ENCODE measurements around the gene HIGD1C.
A peak's percentile ranks its signal among the peaks of the same experiment; 100 is the strongest.
"Not testable (repeated sequence)": the region's sequence is repeated elsewhere in the genome, so short reads cannot be mapped to it uniquely, and the experiment has no call there.

Gene HIGD1C

DNA sequence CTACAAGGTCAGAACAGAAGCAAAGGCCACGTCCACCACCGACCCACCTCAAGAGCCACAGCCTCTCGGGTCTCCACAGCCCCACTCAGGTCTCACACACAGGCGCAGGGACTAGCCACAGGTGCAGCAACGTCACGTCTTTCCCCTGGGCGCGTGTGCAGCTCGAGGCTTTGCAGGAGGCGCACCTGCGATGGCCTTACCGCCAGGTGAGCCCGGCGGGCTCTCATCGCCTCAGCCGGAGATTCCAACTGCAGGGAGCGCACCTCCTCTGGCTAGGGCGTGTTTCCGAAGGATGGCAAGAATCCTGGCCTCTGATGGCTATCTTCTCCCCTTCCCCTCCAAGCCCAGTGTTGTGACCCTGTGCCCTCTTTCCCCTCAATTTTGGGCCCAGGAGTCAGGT, at the start of gene HIGD1C:
HIGD1C (plus strand) TSS at position 35 of the 400 bp plus-strand sequence. CDS start 1,455 bp downstream, outside the sequence.
- no peak for DNase-seq

DNA sequence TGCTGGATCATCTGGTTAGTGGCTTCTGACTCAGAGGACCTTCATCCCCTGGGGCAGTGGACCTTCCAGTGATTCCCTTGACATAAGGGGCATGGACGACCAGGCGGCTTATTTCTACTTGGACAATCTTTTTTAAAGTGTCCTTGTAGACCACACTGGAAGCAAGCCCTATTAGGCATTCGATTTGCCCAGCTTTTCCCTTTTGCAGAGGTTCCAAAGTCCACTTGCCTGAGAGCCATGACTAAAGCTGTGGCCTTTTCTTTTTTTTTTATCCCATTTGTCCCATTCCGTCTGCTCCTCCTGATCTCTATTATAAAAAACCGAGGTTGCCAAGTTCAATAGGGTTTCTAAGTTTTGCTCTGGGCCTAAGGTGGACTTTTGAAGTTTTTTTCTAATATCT, 43.9 kb upstream of the HIGD1C start:
- DNase-seq, result not testable (repeated sequence)

DNA sequence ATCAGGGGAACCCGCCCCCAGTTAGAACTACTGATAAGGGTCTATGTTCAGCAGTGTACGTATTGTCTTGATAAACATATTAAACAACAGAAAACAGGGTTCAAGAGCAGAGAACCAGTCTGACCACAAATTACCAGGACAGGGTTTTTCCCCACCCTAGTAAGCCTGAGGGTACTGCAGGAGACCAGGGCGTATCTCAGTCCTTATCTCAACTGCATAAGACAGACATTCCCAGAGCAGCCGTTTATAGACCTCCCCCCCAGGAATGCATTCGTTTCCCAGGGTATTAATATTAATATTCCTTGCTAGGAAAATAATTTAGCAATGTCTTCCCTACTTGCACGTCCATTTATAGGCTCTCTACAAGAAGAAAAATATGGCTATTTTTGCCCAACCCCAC, 40.0 kb upstream of the HIGD1C start:
- not testable (repeated sequence) for DNase-seq

DNA sequence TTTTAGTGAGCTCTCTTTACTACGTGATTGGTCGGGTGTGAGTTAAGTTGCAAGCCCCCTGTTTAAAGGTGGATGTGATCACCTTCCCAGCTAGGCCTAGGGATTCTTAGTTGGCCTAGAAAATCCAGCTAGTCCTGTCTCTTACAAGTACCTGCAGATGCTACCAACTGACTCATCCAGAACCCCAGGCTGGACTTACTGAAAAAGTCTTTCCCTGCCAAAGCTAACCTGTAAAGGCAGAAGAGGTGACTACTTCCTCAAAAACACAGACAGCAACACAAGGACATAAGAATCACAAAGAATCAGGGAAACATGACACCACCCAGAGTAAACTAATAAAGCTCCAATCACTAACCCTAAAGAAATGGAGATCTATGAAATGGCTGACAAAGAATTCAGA, 39.1 kb upstream of the HIGD1C start:
- DNase-seq, result no peak

DNA sequence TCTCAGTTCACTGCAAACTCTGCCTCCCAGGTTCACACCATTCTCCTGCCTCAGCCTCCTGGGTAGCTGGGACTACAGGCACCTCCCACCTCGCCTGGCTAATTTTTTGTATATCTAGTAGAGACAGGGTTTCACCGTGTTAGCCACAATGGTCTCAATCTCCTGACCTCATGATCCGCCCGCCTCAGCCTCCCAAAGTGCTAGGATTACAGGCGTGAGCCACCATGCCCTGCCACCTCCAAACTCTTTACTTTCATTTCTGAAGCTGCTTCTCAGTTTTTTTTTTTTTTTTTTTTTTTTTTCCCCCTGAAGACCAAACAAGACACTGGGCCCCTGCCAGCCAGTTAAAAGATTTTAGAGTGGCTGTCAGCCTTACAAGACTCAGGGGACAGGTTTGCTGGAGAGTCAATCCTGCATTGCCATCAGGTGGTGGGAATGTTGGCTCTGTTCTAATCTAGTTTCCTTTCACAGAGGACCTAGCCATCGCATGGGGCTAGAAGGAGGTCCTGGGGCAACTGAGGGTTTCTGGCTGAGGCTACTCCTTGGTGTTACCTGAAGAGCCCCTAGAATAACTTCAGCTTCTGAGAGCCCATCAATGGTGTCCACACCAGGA, 37.4 kb upstream of the HIGD1C start:
- no peak for DNase-seq

DNA sequence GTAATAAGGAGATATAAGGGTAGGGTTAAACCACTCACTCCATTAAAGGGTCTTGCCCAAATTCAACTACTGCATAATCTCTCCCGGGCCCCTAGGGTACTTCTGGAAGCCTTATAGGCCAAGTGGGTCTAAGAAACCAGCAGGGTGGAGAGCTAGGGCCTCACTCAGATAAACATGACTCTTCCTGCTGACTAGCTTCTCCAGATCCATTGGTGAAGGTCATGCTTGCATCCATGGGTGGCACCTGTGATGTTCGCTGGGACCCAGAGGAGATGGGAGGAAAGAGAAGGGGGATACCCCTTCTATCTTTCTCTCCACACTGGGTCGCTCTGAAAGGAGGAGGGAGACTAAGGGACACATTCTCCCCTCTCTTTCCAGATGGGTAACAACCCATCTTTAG, 36.1 kb upstream of the HIGD1C start:
- DNase-seq, result no peak

DNA sequence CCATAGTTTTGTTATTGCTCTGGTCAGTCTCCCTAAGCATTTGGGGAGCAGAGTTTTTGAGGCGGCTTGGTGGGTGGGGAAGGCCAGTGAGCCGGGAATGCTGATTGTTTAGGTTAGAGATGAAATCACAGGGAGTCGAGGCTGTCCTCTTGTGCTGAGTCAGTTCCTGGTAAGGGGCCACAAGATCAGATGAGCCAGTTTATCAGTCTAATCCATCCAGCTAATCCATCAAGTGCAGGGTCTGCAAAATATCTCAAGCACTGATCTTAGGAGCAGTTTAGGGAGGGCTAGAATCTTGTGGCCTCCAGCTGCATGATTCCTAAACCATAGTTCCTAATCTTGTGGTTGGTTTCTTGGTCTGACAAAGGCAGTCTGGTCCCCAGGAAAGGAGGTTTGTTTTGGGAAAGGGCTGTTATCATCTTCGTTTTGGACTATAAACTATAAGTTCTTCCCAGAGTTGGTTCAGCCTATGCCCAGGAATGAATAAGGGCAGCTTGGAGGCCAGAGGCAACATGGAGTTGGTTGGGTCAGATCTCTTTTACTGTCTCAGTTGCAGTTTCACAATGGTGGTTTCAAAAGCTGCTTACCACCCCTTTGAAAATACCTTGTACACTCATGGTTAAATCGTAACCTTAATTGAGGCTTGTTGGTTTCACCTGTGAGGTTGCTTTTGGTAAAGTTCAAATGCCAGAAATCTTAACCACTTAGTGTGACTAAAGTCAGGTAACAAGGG, 33.6 kb upstream of the HIGD1C start:
- DNase-seq, result no peak

DNA sequence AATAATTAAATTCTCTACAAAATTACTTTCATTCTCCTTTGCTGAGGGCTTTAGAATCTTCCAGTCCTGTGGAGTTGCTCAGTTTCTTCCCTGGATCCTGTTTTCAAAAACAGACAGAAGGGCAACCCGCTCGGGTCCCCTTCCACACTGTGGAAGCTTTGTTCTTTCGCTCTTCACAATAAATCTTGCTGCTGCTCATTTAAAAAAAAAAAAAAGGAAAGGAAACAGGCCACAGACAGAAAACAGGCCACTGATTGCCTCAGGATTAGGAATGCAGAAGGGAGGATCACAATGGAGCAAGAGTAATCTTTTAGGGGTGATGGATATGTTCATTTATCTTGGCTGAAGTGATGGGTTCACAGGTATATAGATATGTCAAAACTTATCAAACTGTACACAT, 29.5 kb upstream of the HIGD1C start:
- DNase-seq, result no peak

DNA sequence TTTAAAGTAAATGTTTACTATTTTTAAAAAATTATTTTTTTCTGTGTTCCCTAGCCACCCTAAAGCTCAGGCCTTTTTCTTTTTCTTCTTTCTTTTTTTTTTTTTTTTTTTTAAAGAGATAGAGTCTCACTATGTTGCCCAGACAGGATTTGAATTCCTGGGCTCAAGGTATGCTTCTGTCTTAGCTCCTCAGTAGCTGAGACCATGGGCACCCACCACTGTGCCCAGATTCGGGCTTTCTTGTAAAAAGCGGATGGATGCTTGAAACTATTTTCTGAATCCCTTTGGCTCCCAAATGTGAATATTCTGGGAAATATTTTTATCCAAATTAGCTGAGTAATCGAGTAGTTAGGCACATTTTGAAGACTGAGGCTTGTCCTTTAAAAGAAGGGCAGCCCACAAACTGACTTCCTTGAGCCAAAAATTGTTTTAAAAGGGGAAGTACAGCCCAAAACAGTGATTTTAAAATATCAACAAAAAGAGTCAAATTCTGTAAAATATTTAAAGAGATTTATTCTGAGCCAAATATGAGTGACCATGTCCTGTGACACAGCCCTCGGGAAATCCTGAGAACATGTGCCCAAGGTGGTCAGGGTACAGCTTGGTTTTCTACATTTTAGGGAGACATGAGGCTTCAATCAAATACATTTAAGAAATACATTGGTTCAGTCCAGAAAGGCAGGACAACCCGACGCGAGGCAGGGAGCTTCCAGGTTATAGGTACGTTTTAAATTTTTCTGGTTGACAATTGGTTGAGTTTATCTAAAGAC, 28.8 kb upstream of the HIGD1C start:
- no peak for DNase-seq

DNA sequence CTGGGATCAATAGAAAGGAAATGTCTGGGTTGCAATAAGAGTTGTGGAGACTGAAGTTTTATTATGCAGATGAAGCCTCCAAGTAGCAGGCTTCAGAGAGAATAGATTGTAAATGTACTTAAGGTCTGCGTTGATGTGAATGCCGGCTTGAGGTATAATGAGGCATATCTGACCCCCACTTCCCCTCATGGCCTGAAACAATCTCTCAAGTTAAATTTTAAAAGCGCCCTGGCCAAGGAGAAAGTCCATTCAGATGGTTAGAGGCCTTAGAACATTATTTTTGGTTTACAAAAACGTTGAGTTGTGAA, 28.3 kb upstream of the HIGD1C start:
- no peak for DNase-seq

DNA sequence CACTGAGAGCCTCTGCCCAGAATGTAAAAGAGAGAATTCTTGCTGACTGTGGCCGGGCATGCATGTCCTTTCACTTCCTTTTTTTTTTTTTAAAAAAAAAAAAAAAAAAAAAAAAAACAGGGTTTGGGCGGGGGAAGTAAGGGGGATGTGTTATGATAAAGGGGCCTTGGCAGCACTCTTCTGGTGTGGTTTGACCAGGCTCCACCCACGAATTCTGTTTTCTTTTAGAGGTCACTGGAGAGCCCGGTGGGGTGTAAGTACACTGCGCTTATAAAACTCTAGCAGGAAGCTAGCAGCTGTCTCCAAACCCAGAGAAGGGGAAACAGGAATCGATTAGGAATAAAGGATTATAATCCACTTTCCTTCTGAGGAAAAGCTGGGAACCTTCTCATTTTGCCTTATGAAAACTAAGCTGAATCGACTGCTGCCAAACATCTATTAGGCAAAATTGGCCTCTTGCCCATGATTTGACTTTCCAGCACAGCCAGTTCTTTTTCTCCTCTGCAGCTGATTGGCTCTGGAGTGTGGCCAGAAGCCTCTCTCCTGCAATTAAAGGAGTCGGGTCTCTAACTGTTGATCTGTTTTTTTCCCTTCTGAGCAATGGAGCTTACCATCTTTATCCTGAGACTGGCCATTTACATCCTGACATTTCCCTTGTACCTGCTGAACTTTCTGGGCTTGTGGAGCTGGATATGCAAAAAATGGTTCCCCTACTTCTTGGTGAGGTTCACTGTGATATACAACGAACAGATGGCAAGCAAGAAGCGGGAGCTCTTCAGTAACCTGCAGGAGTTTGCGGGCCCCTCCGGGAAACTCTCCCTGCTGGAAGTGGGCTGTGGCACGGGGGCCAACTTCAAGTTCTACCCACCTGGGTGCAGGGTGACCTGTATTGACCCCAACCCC, 27.7 kb upstream of the HIGD1C start:
- DNase-seq, result peak; percentile 71

DNA sequence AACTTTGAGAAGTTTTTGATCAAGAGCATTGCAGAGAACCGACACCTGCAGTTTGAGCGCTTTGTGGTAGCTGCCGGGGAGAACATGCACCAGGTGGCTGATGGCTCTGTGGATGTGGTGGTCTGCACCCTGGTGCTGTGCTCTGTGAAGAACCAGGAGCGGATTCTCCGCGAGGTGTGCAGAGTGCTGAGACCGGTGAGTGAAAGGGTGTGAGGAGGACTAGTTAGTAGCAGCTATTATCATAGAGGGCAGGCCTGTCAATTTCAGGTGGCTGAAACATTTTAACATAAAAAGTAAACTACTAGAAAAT, 27.0 kb upstream of the HIGD1C start:
- no peak for DNase-seq

DNA sequence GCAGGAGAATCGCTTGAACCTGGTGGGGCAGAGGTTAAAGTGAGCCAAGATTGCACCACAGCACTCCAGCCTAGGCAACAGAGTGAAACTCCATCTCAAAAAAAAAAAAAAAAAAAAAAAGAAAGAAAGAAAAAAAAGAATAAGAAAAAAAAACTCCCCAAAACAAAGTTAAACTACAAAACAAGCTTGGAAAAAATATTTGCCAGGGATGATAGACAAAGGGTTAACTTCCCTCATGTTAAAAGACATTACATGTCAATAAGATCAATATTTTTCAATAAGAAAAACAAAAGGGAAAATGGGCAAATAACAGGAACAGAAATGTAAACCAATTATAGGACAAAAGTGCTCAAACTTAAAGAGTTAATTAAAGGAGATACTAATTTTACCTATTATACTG, 26.4 kb upstream of the HIGD1C start:
- DNase-seq, result no peak

DNA sequence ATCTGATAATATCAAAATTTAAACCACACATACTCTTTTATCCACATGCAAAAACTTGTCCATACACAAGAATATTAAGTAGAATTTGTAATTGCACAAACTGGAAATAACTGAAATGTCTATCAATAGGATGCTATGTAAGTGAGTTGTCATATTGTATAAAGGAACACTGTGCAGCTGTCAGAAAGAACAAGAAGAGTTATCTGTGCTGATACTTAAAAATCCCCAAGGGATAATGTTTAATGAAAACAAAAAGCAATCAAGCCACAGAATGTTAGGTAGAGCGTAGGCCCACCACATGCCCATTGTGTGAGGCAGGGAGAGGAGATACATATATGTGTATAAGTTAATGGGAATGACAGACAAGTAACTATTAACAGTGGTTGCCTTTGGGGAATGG, 25.9 kb upstream of the HIGD1C start:
- no peak for DNase-seq

DNA sequence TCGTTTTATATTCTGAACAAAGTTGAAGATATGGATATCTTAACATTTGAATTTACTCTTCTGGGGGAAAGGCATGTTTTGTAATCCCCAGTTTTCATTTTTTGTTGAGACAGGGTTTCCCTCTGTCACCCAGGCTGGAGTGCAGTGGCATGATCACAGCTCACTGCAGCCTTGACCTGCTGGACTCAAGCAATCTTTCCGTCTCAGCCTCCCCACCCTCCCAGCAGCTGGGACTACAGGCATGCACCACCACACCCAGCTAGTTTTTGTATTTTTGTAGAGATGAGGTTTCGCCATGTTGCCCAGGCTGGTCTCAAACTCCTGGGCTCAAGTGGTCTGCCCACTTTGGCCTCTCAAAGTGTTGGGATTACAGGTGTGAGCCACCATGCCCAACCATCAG, 25.4 kb upstream of the HIGD1C start:
- not testable (repeated sequence) for DNase-seq

DNA sequence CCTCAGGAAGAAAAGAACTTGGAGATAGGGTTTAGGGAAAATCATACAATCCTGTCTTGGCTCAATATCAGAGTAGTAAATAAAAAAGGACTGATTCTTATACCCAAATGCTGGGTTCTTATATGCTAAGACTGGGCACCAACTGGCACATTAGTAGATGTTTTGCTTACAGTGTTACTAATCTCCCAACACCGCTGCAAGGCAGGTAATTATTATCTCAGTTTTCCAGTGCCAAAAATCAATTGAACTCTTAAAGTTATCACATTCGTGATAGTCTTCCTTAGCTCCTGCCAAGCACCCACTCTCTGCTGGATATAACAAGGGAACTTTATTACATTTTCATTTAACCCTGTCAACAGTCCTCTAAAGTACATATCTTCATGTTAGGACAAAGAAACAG, 25.0 kb upstream of the HIGD1C start:
- DNase-seq, result no peak

DNA sequence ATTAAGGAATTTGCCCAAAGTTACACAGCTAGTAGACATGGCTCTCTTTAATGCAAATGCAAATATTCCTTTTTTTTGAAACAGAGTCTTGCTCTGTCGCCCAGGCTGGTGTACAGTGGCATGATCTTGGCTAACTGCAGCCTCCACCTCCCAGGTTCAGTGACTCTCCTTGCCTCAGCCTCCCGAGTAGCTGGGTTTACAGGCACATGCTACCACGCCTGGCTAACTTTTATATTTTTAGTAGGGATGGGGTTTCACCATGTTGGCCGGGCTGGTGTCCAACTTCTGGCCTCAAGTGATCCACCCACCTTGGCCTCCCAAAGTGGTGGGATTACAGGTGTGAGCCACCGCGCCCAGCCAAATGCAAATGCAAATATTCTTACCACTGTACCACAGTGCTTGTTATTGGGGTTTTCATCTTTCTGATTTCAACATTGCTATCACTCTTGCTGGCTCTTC, 24.5 kb upstream of the HIGD1C start:
- DNase-seq, result no peak

DNA sequence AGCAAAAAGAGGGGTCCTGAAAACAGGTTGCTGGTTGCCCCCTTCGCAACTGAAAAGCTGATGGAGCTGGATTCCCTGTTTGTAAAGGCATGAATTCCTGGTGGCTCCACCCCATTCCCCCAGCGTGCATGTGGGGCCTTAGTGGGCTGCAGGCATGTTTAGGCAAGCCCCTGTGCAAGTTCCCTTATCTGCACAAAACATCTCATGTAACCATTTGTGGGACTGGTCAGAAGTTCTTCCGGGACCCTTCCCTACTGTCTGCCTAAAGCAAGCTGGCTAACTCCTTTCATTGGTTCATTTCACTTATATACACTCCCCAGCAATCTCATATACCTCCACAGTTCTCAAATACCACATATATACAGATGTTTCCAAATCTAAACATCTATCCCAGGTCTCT, 24.0 kb upstream of the HIGD1C start:
- no peak for DNase-seq

DNA sequence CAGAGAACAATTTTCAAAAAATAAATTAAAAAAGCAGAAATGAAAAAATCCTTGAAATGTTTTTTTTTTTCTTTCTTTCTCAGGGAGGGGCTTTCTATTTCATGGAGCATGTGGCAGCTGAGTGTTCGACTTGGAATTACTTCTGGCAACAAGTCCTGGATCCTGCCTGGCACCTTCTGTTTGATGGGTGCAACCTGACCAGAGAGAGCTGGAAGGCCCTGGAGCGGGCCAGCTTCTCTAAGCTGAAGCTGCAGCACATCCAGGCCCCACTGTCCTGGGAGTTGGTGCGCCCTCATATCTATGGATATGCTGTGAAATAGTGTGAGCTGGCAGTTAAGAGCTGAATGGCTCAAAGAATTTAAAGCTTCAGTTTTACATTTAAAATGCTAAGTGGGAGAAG, 22.5 kb upstream of the HIGD1C start:
- DNase-seq, result no peak

DNA sequence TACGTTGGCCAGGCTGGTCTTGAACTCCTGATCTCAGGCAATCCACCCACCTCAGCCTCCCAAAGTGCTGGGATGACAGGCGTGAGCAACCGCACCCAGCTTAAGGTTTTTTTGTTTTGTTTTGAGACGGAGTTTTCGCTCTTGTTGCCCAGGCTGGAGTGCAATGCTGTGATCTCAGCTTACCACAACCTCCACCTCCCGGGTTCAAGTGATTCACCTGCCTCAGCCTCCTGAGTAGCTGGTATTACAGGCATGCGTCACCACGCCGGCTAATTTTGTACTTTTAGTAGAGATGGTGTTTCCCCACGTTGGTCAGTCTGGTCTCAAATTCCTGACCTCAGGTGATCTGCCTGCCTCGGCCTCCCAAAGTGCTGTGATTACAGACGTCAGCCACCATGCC, 21.9 kb upstream of the HIGD1C start:
- DNase-seq, result not testable (repeated sequence)

DNA sequence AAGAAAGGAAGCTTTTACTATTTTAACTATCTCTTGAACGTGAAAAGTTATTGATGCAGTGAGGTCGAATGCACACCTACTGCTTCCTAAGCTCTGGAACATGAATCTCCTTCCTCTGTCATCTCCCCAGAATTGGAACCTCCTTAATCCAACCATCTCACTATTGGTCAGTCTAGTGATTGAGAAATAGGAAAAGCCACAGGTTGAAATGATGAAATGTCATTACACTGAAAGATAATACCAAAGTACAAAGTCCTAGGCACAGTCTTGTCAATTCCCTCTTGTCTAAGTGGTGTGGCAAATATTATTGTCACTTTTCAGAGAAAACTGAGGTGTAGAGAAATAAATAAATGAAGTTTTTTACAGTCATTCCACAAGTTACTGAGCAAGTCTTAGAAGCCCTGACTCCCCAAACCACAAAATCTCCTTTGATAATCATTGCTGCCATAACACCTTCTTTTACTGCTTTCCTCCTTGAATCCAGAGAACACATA, 19.5 kb upstream of the HIGD1C start:
- no peak for DNase-seq

DNA sequence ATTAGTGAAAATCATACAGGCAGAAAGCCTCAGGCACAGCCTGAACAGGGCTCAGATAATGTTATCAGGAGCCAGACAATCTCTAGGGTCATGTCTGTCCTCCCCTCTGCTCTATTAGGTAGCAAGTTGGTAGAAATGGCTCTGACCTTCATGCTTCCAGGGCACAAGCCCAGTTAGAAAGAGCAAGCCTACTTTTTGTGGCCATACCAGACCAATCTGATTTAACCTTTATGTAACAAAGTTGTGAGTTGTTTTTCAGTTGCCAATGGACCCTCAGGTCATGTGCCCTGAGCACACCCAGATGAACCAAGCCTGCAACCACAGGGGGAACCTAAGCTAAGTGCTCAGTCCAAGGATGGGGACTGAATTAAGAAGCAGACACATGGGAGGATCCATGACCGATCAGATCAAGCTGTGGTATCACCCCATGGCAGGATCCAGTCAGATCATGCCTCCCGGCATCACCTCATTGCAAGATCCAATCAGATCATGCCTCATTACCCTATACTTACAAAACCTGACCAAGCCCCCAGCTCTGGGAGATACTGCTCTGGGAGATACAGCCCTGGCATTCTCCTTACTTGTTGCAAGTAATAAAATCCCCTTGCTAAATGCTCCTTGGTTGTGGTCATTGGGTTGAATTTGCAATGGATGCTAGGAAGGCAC, 18.8 kb upstream of the HIGD1C start:
- DNase-seq, result no peak

Data from T1000 (cell line).